Glomerular visceral epithelial cell (primary cell): ENCODE data around the gene TBC1D1.
"Not testable (repeated sequence)": the region's sequence is repeated elsewhere in the genome, so short reads cannot be mapped to it uniquely, and the experiment has no call there.

Experiments used
- DNase-seq: peaks from one replicate; pipeline ENCODE4 v3.0.0-alpha.2; 2016; ENCODE audit errors: extremely low spot score

The TBC1D1 gene

GRCh38 chr4:38013461-38014366 lies 122.8 kb downstream of the TBC1D1 start:
- no peak for DNase-seq

- DNase-seq, result no peak
Measured at GRCh38 chr4:38014421-38014852, 123.6 kb downstream of the TBC1D1 start.

- DNase-seq, result no peak
Measured at GRCh38 chr4:38015886-38016515, 125.1 kb downstream of the TBC1D1 start.

GRCh38 chr4:38016698-38017097 lies 125.8 kb downstream of the TBC1D1 start:
- no peak for DNase-seq

- DNase-seq, result no peak
Measured at GRCh38 chr4:38017609-38018008, 126.7 kb downstream of the TBC1D1 start.

GRCh38 chr4:38020386-38020785 lies 129.5 kb downstream of the TBC1D1 start:
- no peak for DNase-seq

GRCh38 chr4:38020961-38021360 lies 130.1 kb downstream of the TBC1D1 start:
- not testable (repeated sequence) for DNase-seq

- no peak for DNase-seq
Measured at GRCh38 chr4:38021751-38022150, 130.9 kb downstream of the TBC1D1 start.

GRCh38 chr4:38023347-38024205 lies 132.7 kb downstream of the TBC1D1 start:
- DNase-seq, result no peak

- no peak for DNase-seq
Measured at GRCh38 chr4:38024206-38024509, 133.3 kb downstream of the TBC1D1 start.

- no peak for DNase-seq
Measured at GRCh38 chr4:38025665-38026064, 134.8 kb downstream of the TBC1D1 start.

- no peak for DNase-seq
Measured at GRCh38 chr4:38026158-38026740, 135.4 kb downstream of the TBC1D1 start.

GRCh38 chr4:38030023-38030422 lies 139.1 kb downstream of the TBC1D1 start:
- DNase-seq, result peak; percentile 33

- DNase-seq, result peak; percentile 62
Measured at GRCh38 chr4:38034986-38035882, 144.3 kb downstream of the TBC1D1 start.

- DNase-seq, result no peak
Measured at GRCh38 chr4:38036548-38036947, 145.7 kb downstream of the TBC1D1 start.

- DNase-seq, result no peak
Measured at GRCh38 chr4:38037612-38038011, 146.7 kb downstream of the TBC1D1 start.

GRCh38 chr4:38040619-38041018 lies 149.7 kb downstream of the TBC1D1 start:
- no peak for DNase-seq

- DNase-seq, result no peak
Measured at GRCh38 chr4:38044060-38044459, 153.2 kb downstream of the TBC1D1 start.

- DNase-seq, result no peak
Measured at GRCh38 chr4:38045289-38045988, 154.6 kb downstream of the TBC1D1 start.
